ENCODE data around the gene HOXB2. TPM values are rescaled to one million over a fixed set of nuclear protein-coding genes. Genes with fewer than 3 reads are reported as not detected.

The HOXB2 gene
- total RNA-seq, 1 experiment from 2014 or later: 0.31 TPM

- no peak overlapping the region for H3K4me2 ChIP-seq
- H3K36me3 ChIP-seq (ENCODE audit: low read depth): no peaks in the 10 kb centered on the region; the same call in none of the 2 replicates
- no peaks in the 10 kb centered on the region for H4K20me1 ChIP-seq (ENCODE audit: insufficient read depth)
- TF ChIP-seq EZH2 (IDR thresholded peaks at IDR 0.05; ENCODE audit: low read depth): no peak
- no peak for TF ChIP-seq CTCF (conservative IDR thresholded peaks at IDR 0.05)
- no peak overlapping the region for H2AFZ ChIP-seq
- BruUV-seq (replicated peaks): no TSS peak
- H3K9me3 ChIP-seq (ENCODE audit: insufficient read depth, low read depth): no peaks in the 10 kb centered on the region
- H3K27me3 ChIP-seq (ENCODE audit: insufficient read depth, low read depth): no peaks in the 10 kb centered on the region
- no peak for DNase-seq
- H3K4me1 ChIP-seq (replicated peaks; ENCODE audit: insufficient read depth): peaks cover 12% of the 10 kb centered on the region
- ChIA-PET POLR2A (ENCODE audit: unreplicated experiment) (no interaction called here), CTCF (no interaction called here)
- no peak overlapping the region for H3K27ac ChIP-seq
- 0 out of 2 replicates have a peak, but pooled peaks cover 5% of the 10 kb centered on the region for H3K79me2 ChIP-seq (ENCODE audit: low read depth)
- H3F3A ChIP-seq (ENCODE audit: insufficient read depth, low read depth): peaks cover 13% of the 10 kb centered on the region; the same call in 1 of the 2 replicates
- H3K4me3 ChIP-seq: no peak overlapping the region
- intact Hi-C loops (cut with micrococcal nuclease; ENCODE audit: unreplicated experiment): no loop called here
- H3K9me2 ChIP-seq (ENCODE audit: insufficient read depth): no peaks in the 10 kb centered on the region
Measured at GRCh38 chr17:48588528-48588927, 43.6 kb upstream of the HOXB2 start.

GRCh38 chr17:48588074-48588415 is 43.1 kb upstream of the HOXB2 start:
- TF ChIP-seq EZH2 (IDR thresholded peaks at IDR 0.05; ENCODE audit: low read depth) (no peak), CTCF (conservative IDR thresholded peaks at IDR 0.05) (no peak)
- Histone ChIP-seq H3K4me1 (replicated peaks; ENCODE audit: insufficient read depth) (peaks cover 12% of the 10 kb centered on the region), H2AFZ (no peak overlapping the region), H3K27ac (0 out of 2 replicates have a peak overlapping the region, but pooled peaks have one; percentile 23), H3K4me3 (no peak overlapping the region), H4K20me1 (ENCODE audit: insufficient read depth) (no peaks in the 10 kb centered on the region), H3K79me2 (ENCODE audit: low read depth) (0 out of 2 replicates have a peak, but pooled peaks cover 5% of the 10 kb centered on the region), H3F3A (ENCODE audit: insufficient read depth, low read depth) (peaks cover 13% of the 10 kb centered on the region; the same call in 1 of the 2 replicates), H3K27me3 (ENCODE audit: insufficient read depth, low read depth) (no peaks in the 10 kb centered on the region), H3K36me3 (ENCODE audit: low read depth) (no peaks in the 10 kb centered on the region; the same call in 1 of the 2 replicates), H3K4me2 (no peak overlapping the region; the same call in 1 of the 2 replicates), H3K9me2 (ENCODE audit: insufficient read depth) (no peaks in the 10 kb centered on the region), H3K9me3 (ENCODE audit: insufficient read depth, low read depth) (no peaks in the 10 kb centered on the region)
- no TSS peak for BruUV-seq (replicated peaks)
- CTCF ChIA-PET: no interaction called here
- POLR2A ChIA-PET (ENCODE audit: unreplicated experiment): no interaction called here
- intact Hi-C loops (cut with micrococcal nuclease; ENCODE audit: unreplicated experiment): no loop called here
- DNase-seq: no peak

GRCh38 chr17:48587276-48588073 is 42.6 kb upstream of the HOXB2 start:
- no TSS peak for BruUV-seq (replicated peaks)
- POLR2A ChIA-PET (ENCODE audit: unreplicated experiment): interaction anchor here (0.6 kb wide), 1 partner anchor 22 kb away, joined by 7 read pairs; no protein-coding TSS in a partner anchor

More at GRCh38 chr17:48587276-48588073, 42.6 kb upstream of the HOXB2 start:
- no peaks in the 10 kb centered on the region for H4K20me1 ChIP-seq (ENCODE audit: insufficient read depth)
- no peak overlapping the region for H3K4me3 ChIP-seq
- no peak for TF ChIP-seq CTCF (conservative IDR thresholded peaks at IDR 0.05)
- TF ChIP-seq EZH2 (IDR thresholded peaks at IDR 0.05; ENCODE audit: low read depth): no peak
- no peaks in the 10 kb centered on the region for H3K9me3 ChIP-seq (ENCODE audit: insufficient read depth, low read depth)
- H3K27ac ChIP-seq: peak overlapping the region; percentile 23; the same call in 1 of the 2 replicates
- intact Hi-C loops (cut with micrococcal nuclease; ENCODE audit: unreplicated experiment): loop anchor here (1.0 kb wide), 1 partner anchor 26 kb away; no protein-coding TSS in a partner anchor
- DNase-seq: no peak
- no peaks in the 10 kb centered on the region; the same call in 1 of the 2 replicates for H3K36me3 ChIP-seq (ENCODE audit: low read depth)
- H2AFZ ChIP-seq: no peak overlapping the region
- H3K79me2 ChIP-seq (ENCODE audit: low read depth): 0 out of 2 replicates have a peak, but pooled peaks cover 5% of the 10 kb centered on the region
- H3K27me3 ChIP-seq (ENCODE audit: insufficient read depth, low read depth): no peaks in the 10 kb centered on the region
- peaks cover 12% of the 10 kb centered on the region for H3K4me1 ChIP-seq (replicated peaks; ENCODE audit: insufficient read depth)
- H3F3A ChIP-seq (ENCODE audit: insufficient read depth, low read depth): peaks cover 13% of the 10 kb centered on the region; the same call in 1 of the 2 replicates
- H3K4me2 ChIP-seq: no peak overlapping the region; the same call in 1 of the 2 replicates
- CTCF ChIA-PET: interaction anchor here (0.8 kb wide), 1 partner anchor 70 kb away, joined by 10 read pairs; no protein-coding TSS in a partner anchor
- no peaks in the 10 kb centered on the region for H3K9me2 ChIP-seq (ENCODE audit: insufficient read depth)
